Middle frontal gyrus (tissue), 1 donor: Measurements from ENCODE around the gene COL28A1.
A peak's percentile ranks its signal among the peaks of the same experiment; 100 is the strongest.
"Not testable (repeated sequence)": the region's sequence is repeated elsewhere in the genome, so short reads cannot be mapped to it uniquely, and the experiment has no call there.

Experiments used
- DNase-seq: peaks from one replicate; pipeline ENCODE4 v3.0.0-alpha.2; 2015; ENCODE audit warnings: low spot score; ENCODE audit errors: extremely low spot score

COL28A1 gene

DNA sequence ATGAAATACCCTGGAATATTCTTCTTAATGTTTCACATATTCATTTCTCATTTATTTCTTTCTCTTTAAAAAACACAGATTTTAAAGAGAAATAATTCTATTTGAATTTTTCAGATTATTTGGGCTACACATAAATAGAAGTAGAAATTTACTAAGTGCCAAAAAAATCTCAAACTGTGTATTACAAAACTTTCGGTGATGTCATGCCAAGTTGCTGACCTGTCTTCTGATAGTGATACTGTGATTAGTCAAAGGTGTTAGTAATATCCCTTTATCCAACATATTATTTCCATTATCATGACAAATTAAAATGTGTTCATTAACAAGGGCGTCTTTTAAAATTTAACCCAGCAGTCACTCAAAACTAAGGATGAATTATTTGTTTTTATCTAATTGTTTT lies 60.1 kb downstream of the COL28A1 start:
- DNase-seq: no peak

DNA sequence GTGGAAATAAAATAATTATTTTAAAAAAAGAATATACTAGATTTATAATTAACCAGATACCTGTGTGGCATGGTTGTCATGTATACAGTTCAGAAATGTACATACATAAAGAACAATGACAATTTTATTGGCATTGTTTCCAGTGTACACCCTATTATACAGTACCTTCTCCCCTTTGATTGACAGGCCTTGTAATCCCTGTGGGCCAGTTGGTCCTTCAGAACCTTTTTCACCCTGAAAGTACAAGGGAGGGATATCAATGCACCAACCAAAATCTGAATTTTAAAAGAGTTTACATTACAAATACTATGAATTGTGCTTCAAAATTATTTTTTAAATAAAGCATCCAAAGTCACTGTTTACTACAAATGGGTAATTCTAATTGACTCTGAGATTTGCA lies 61.2 kb downstream of the COL28A1 start:
- no peak for DNase-seq

DNA sequence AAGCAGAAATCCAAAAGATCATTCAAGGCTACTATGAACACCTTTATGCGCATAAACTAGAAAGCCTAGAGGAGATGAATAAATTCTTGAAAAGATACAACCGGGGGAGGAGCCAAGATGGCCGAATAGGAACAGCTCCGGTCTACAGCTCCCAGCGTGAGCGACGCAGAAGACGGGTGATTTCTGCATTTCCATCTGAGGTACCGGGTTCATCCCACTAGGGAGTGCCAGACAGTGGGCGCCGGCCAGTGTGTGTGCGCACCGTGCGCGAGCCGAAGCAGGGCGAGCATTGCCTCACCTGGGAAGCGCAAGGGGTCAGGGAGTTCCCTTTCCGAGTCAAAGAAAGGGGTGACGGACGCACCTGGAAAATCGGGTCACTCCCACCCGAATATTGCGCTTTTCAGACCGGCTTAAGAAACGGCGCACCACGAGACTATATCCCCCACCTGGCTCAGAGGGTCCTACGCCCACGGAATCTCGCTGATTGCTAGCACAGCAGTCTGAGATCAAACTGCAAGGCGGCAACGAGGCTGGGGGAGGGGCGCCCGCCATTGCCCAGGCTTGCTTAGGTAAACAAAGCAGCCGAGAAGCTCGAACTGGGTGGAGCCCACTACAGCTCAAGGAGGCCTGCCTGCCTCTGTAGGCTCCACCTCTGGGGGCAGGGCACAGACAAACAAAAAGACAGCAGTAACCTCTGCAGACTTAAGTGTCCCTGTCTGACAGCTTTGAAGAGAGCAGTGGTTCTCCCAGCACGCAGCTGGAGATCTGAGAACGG lies 70.5 kb downstream of the COL28A1 start:
- not testable (repeated sequence) for DNase-seq

DNA sequence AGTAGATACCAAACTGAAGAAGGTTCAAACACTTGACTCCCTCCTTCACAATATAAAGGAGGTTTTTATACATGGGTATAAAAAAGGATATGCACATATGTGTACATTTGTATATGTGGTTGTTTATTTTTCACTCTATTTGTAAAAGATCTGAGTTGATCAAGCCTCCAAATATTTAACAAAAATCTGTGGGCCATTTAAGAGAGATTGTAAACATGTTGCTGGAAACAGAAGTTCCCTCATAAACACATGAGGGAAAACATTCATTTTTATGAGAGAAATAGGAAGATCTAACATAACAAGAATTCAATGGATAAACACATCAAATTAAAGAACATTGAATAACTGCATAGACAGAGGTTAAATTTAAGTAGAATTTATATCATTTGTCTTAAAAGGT lies 81.7 kb downstream of the COL28A1 start:
- no peak for DNase-seq

DNA sequence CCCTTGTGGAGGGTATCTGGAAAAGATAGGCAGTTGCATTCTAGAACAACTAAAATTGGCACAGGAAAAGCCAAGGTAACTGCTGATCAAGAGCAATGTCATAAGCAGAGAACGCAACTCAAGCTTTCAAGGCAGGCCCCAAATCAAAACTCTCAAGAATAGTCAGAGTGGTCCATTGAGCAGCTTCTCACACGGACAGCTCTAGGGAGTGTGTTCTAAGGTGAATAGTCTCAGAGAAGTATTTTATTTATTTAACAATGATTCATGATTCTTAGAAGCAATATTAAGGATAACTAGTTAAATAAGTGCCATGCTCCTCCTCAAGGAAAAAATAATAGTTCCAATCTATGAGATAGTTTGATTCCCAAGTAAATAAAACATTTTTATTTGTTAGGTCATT lies 83.0 kb downstream of the COL28A1 start:
- DNase-seq: no peak

DNA sequence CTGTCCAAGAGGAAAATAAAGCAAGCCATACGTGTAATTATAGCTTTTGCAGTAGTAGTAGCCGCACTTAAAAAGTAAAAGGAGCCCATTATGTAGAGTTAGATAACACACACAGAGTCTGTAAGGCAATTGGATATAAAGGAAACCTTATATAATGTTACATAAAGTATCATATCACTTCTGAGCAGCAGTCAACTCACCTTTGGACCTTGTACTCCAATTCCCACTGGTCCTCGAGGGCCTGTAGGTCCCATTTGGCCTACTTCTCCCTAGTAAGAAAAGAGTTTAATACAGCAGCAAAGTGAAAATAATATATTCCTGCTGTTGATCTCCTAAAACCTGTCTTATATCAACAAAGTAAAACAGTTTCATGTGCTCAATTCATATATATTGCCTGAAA lies 83.6 kb downstream of the COL28A1 start:
- no peak for DNase-seq

DNA sequence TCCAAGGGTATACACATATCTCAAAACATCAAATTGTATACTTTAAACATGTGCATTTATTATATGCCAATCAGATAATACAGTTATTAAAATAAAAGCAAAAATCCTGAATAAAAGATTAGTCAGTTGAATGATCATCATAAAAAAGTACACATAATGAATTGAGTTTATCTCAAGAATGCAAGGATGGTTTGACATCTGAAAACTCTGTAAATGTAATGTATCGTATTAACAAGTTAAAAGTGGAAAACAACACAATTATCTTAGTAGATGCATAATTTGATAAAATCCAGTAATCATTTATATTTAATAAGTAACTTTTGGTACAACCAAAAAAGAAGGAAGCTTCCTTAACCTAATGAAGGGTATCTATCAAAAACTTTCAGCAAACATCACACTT lies 86.6 kb downstream of the COL28A1 start:
- DNase-seq: no peak

DNA sequence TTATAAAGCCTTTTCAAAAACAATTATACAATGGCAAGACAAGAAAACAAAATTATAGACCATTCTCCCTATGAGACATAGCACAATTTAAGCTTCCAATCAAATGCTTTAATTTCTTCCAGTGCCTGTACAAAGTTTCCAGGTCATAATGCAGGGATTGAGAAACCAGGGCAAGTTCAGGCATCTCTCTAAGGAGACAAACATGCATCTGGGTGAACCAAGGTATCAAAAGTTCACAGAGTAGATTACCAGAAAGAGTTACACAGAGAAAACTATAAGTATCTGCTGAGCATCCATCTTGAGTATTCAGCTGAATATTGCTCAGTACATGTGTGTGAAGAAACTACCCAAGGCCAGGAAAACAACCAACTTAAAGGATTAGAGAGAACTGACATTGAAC lies 89.1 kb downstream of the COL28A1 start:
- DNase-seq: no peak

DNA sequence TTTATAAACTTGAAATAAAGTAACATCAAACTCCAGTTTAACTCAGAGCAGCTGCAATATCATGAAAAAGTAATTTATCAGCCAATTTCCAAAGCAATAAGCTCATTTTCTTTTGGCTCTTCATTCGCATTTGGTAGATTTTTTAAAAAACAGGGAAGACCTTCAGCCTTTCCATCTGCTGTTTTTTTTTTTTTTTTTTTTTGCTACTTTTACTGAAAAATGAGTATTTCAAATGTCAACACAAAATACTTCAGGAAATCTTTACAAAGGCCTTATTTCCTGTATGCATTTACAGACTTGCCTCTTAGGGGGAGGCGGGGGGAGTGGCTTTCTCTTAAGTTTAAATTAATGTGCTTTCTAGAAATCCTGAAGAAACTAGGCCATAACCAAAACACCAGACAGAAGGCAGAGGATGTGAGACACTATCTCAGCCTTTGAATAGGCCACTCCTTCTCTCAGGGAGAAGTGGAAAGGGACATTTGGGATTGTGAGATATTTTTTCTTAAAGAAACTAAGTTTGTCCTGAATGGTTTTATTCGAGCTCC lies 91.8 kb downstream of the COL28A1 start:
- no peak for DNase-seq

DNA sequence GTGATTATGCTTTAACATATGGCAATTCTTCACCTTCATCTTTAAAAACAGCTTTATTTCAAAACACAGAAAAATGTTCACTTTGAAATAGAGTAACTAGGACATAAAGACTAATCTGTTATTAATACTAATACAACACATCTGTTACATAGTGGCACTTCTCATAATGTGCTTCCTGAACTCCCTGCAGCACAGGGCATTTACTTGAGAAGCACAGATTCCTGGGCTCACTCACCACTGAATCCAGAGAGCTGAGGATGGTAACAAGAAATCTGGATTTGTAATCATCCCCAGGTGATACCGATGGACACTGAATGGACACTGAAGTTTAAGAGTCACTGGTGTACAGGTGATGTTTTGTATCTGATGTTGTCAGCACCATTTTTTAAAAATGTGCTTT lies 96.1 kb downstream of the COL28A1 start:
- DNase-seq: no peak

DNA sequence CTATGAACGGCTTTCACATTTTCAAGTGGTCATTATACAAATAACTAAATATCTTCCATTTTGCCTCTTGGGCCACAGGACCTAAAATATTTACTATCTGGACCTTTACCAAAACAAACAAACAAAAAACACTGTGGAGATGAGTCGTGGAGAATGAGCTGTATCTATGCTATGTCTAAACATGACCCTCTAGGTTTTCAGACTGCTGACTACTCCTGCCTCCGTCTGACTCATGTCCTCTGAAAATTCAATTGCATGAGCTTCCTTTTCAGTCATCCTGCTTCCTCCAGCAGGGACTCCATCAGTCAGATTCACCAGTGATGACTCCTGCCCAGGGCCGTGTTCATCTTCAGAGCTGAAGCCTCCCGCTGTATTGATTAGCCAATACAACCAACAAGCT lies 96.8 kb downstream of the COL28A1 start:
- DNase-seq: no peak

DNA sequence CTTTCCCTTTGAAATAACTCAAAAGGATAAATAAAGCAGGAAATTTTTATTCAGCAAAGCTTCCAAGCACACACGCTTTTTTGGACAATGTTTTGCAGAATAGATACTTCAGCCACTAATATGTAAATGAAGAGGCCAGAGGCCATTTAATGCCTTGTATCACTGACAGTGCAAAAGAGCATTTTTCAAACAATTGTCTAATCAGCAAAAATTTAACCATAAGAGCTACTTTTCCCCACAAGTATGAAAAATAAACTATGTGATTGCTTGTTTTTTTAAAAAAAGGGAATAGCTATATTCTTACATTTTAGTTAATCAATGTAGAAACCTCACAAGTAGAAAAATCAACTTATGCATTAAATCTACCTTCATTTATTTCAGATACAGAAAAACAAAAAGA lies 99.7 kb downstream of the COL28A1 start:
- no peak for DNase-seq

DNA sequence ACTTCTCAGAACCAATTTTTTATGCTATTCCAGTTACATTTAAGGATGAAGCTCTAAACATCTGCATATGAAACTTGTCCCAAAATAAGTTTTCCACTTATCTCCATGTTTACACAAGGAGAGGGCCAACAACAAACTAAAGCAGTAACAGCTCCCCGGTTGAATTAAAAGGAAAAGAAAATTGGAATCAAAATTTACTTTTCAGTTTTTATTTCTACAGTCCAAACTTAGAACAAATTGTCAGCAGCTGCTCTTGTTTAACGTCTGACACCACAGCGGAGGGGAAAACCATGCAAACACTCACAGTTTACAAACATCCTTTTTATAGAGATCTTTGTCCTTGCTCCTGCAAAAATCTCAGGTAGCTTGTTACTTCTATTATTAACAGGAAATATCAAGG lies 101.3 kb downstream of the COL28A1 start:
- no peak for DNase-seq

DNA sequence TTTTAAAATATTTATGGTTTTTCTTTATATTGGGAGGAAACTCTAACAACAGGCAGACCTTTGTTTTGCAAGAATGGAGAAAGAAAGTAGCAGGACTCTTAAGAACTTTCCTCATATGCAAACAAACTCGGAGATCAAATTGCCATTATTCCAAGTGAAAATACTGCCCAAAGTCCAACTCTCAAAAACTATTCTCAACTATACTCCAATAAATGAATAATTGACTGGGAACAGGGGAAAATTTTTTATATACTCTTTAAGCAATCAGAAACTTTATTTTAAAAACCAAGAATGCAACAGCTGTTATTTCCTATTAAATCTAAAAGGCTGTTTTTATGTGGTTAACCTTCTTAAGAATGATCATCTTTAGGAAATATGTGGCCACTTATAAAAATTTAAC lies 101.9 kb downstream of the COL28A1 start:
- no peak for DNase-seq

DNA sequence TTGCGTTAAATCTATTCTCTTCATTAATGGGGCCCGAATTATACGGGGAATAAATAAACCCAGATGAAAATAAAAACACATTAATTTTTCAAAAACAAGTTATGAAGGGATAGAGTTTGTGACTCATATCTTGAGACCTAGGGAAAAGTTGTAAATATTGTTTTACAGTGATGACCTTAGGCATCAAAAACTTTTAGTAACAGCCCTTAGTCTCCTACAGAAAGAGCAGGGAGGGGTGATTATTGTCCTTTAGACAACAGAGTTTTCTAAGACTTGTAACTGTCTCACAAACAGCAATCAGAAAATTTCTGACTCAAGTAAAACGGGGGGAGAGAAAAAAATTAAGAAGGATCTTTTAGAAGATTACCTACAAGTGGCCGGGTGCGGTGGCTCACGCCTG lies 102.7 kb downstream of the COL28A1 start:
- DNase-seq: no peak

DNA sequence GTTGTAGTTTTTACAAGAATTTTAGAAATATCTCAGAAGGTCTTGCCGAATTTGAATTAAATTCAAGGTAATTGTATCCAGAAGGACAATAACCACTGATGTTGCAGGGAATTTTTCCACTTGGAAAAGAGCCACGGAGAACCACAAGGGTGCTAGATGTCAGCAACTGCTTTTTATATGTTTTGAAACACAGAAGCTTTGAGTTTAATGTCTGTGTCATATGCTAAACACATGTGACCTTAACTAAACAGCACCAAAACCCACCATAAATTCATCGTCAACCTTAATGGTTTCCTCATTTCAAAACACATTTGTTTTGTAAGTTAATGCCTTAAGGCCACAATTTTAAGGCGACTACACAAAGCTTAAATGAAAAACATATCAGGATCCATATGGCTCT lies 106.9 kb downstream of the COL28A1 start:
- DNase-seq: no peak

DNA sequence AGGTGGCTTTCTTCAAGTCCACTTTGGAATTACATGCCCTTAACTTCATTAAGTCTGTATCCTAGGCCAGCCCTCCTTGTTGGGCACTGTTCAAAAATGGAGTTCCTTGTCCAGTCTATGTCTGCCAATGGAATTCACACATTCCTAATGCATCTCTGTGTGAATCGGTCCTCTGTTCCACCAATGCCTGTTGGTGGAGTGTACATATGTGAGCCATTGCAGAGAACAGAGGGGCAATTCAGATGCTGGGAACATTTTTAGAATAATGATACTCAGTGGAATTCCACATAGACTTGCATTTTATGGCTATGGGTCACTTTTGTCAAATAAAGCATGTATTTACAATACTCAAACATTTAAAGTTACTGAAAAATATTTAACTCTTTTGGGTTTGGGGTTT lies 108.3 kb downstream of the COL28A1 start:
- DNase-seq: no peak

DNA sequence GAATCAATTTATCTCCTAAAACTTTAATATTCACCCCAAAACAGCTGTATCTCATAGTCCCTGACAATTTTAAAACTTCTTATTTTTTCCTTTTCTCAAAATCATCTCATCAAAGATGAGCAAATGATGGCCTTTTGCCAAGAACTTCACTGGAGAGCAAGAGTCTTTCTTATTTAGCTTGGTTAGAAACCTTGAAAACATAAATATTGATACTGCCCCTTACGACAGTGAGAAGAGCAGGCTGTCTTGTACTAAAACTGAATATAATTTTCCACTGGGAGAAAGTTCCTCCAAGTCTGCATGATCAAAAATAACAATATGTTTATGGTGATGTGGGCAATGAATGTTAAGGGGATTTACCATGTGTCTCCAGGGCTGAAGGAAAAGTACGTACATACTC lies 109.0 kb downstream of the COL28A1 start:
- no peak for DNase-seq

DNA sequence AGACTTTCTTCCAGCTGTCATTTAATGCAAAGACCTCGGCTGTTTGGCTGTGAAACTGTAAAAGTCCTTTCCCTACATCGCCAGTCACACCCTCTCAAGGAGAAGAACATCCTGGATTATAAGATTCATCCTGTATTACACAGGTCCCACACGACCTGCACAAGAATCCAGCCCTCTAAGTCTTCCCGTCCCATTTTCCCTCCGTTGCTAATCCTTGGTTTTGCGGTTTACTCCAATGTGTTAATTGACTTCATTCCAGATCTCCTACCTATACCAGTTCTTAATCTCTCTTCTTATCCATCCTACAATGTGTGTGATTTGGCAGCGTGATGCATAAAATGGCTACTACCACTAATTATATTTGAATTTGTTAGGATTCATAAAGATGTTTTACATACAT lies 110.4 kb downstream of the COL28A1 start:
- no peak for DNase-seq

DNA sequence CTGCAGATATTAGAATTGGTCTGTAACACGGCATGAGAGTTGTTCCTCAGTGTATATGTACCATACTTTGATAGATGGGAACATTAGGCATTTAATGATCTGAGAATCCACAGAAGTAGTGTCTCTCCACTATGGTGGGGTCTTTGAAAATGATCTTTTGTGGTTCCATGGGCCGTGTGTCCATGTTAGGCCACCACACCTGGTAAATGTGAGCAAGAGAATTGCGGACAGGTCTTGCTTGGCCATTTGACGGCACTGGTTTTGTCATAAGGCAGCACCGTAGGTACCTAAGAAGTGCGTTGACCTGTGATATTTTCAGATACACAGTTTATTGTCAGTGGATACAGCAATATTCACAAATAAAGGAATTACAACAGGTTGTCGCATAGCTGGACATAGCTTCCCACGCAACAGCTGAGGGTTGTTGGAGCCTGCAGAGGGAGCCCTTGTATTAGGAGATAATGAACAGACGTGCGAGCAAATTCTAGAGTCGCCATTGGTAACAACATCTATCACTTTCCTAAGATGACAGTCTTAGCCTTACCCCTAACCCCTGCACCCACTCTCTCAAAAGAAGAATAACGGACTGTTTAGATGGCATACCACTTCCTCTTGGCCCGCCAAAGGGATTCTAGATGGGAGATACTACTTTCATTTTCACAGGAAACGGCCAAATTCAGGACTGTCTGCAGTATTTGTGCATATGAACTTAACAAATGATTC lies 111.4 kb downstream of the COL28A1 start:
- DNase-seq: peak; percentile 57

DNA sequence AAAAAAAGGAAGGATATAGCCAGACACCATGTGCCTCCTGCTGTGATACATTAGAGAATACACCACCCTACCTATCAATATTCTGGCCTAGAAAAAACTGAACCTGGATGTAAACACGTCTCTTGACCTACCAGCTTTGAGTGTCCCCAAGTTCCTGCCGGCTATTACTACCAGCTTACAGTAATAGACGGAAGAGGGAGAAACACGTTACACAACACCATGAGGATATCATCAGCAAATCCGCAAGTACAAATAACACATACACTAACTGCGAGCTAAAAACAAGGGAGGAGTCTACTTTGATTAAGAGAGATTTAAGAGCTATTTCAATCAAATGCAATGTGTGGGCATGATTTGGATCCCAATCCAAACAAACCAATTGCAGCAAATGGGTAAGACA lies 113.0 kb downstream of the COL28A1 start:
- no peak for DNase-seq

DNA sequence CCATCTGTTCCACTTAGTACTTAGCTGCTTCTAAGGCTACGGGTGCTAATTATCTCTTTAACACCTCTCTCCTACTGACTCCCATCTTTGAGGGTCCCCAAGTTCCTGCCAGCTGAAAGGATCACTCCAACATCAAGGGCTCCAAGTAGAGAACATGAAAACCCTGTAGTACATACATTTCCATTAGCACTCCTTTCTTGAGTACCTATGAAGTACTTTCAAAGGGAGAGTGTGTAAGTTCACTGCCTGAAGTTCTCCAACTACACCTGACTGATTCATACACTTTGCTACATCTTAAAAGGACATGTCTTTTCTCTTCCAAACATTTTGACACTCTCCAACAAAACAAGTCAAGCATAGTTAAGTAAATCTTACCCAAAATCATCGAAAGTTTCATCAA lies 113.8 kb downstream of the COL28A1 start:
- DNase-seq: no peak

DNA sequence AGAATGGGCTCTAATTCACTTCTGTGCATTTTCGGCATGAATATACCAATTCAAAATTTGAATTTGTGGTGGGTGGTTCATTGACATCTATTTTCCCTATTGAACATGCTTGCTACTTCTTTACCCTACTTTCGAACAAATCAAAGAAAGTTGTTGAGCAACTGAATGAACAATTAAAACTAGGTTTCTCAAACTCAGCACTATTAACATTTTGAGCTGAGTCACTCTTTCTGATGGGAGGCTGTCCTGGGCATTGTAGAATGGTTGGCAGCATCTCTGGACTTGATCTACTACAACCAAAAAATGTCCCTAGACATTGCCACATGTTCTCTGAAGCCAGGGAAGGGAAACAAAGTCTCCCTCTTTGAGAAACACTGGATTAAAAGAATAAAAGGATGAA lies 116.7 kb downstream of the COL28A1 start:
- DNase-seq: no peak
